Heart left ventricle (tissue), 16 donors: ENCODE data around the gene EIF4B. TPM values are rescaled to one million over a fixed set of nuclear protein-coding genes. Genes with fewer than 3 reads are reported as not detected.

Experiments
- ATAC-seq, 4 donors: fragments of 200-7000 bp; cut with Tn5 transposase; one replicate each; pipeline ENCODE4 v1.9.1; 2020 to 2022; ENCODE audit warnings: moderate library complexity in 4 of 4, mild to moderate bottlenecking in 3 of 4, moderate number of reproducible peaks in 1 of 4
- DNase-seq, 5 donors: peaks; one replicate each; pipeline ENCODE4 v3.0.0-alpha.2; 2020
- H3K27ac ChIP-seq, 12 donors: fragments of 200-600 bp; sonication (generic) in 4 of 12; one replicate each; pipeline versions ENCODE4 v1.5.0 to v1.8.0; 2016 to 2022; ENCODE audit warnings: mild to moderate bottlenecking in 2 of 12
- H3K27me3 ChIP-seq, 9 donors: fragments of 200-600 bp; sonication (generic) in 2 of 9; one replicate each; pipeline versions ENCODE4 v1.5.1 to v1.8.0; 2016 to 2022; ENCODE audit warnings: mild to moderate bottlenecking in 3 of 9
- H3K36me3 ChIP-seq, 9 donors: fragments of 200-600 bp; sonication (generic) in 2 of 9; one replicate each; pipeline versions ENCODE4 v1.5.0 to v1.8.0; 2018 to 2022; ENCODE audit warnings: mild to moderate bottlenecking in 2 of 9
- H3K4me1 ChIP-seq, 12 donors: fragments of 200-600 bp; sonication (generic) in 4 of 12; one replicate each; pipeline versions ENCODE4 v1.5.0 to v1.8.0; 2016 to 2022; ENCODE audit warnings: mild to moderate bottlenecking in 3 of 12
- H3K4me3 ChIP-seq, 12 donors: fragments of 200-600 bp; sonication (generic) in 4 of 12; one replicate each; pipeline versions ENCODE4 v1.5.0 to v1.8.0; 2017 to 2022; ENCODE audit warnings: mild to moderate bottlenecking in 9 of 12, moderate library complexity in 4 of 12
- H3K9me3 ChIP-seq, 12 donors: fragments of 200-600 bp; sonication (generic) in 4 of 12; one replicate each; pipeline versions ENCODE4 v1.5.0 to v1.8.0; 2016 to 2022; ENCODE audit warnings: mild to moderate bottlenecking in 1 of 12
- POLR2A ChIP-seq, 2 donors: fragments of 450-650 bp; IDR thresholded peaks; one replicate each; pipeline ENCODE4 v1.6.1; 2017; ENCODE audit warnings: antibody characterized with exemption in 2 of 2, mild to moderate bottlenecking in 2 of 2, moderate library complexity in 2 of 2
- WGBS, 4 donors: extraction: QIAGEN DNeasy Blood & Tissue Kit in 2 of 4; methylation state at CpG; one replicate each; pipeline versions ENCODE4 v1.1.5 to v1.1.7; 2013 to 2018; 5-methylcytosine and 5-hydroxymethylcytosine counted together
- intact Hi-C, 10 donors: fragments of 100-400 bp; cut with DNase I; formaldehyde crosslinking; loops; one replicate each; pipeline versions ENCODE4 v1.11.1 to v1.14.2; 2022
- polyA plus RNA-seq, 2 donors: library from polyadenylated mRNA; stranded (reverse); fragments of 200-250 nt; gene quantifications; one replicate each; pipeline ENCODE4 v1.2.3, GENCODE V29; 2013
- total RNA-seq, 9 donors: library from RNA; depleted of rRNA in 2 of 9; stranded (reverse); fragments of >200 nt in 2 of 9; fragmentation: NEBNext Ultra II Directional in 3 of 9; extraction: Animal tissue kit (Norgen Biotek cat#: 25700) in 3 of 9; gene quantifications; one replicate each; pipeline versions ENCODE4 v1.1.0 to v1.2.4, GENCODE V29; 2016 to 2023
- TF ChIP-seq, protein P1 (sequence below), 12 donors: fragments of 200-600 bp; sonication (generic) in 4 of 12; IDR thresholded peaks; one replicate each; pipeline versions ENCODE4 v1.5.0 to v1.8.0; 2018 to 2022; ENCODE audit warnings: antibody characterized with exemption in 12 of 12, mild to moderate bottlenecking in 5 of 12
- donor health status: ischemic (EF 13 %, LVEDD 7.1; RV severe dilation, severe dysfunction).
- donor health status: healthy with polysubstance abuse.
- donor health status: DM: no; HTN: yes; CAD: no.
- donor health status: DM: no; HTN: no; CAD: no.
- donor health status: ischemic (EF 25% LVEDD 6.9; RV normal size, moderate dysfunction).
- donor health status: ischemic (EF 25% LVEDD 5.7; RV mildly dilated, moderate dysfunction).
- donor health status: healthy.
- donor health status: DM: yes; HTN: yes; CAD: no.
- donor health status: ischemic (EF 35%, LVEDD 5.7; RV mildly dilated, moderate dysfunction).
- donor health status: nonischemic (EF 11% LVEDD 7.7; RV severe dilation, severe dysfunction).
- donor health status: DM: yes; HTN: yes; CAD: no.
- donor health status: PGD.
- donor health status: ischemic (EF 29% LVEDD 5.4; RV normal size, mild dysfunction).
- donor health status: nonischemic (EF 23%, LVEDD 6.1; RV moderate dilation, normal function).

Gene EIF4B
- total and polyA plus RNA-seq, 11 donors, result 52.0 to 481 (median 342) TPM

DNA sequence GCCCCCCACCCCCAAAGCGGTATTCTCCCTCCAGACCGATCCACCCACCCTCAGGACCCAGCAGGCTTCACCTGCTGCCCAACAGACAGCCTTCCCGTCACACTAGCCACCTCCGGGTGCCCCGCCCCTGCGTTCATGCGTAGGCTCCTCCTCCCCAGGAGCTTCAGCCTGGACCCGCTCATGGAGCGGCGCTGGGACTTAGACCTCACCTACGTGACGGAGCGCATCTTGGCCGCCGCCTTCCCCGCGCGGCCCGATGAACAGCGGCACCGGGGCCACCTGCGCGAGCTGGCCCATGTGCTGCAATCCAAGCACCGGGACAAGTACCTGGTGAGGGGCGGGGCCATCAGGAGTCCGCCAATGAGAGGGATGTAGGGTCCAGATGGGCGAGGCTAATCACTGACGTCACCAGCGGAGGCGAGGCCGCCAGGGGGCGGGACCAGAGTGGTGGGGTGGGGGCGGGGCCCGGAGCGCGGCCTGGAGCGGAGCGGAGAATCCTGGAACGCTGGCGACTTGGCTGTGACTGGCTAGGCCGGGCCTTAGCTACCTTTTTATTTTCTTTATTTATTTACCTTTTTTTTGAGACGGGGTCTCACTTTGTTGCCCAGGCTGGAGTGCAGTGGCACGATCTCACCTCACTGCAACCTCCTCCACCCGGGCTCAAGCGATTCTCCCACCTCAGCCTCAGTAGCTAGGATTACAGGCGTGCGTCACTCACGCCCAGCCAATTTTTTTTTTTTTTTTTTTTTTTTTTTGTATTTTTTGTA, 48.0 kb downstream of the EIF4B start:
- 12 to 18% (median 15%) methylated on average over 31 to 48 of the region's 48 CpGs for WGBS, 4 donors
- ATAC-seq (peak; percentile 45 to 70 (median 70)), DNase-seq (peak; percentile 92 to 95 (median 95))
- TF ChIP-seq, protein P1, sequence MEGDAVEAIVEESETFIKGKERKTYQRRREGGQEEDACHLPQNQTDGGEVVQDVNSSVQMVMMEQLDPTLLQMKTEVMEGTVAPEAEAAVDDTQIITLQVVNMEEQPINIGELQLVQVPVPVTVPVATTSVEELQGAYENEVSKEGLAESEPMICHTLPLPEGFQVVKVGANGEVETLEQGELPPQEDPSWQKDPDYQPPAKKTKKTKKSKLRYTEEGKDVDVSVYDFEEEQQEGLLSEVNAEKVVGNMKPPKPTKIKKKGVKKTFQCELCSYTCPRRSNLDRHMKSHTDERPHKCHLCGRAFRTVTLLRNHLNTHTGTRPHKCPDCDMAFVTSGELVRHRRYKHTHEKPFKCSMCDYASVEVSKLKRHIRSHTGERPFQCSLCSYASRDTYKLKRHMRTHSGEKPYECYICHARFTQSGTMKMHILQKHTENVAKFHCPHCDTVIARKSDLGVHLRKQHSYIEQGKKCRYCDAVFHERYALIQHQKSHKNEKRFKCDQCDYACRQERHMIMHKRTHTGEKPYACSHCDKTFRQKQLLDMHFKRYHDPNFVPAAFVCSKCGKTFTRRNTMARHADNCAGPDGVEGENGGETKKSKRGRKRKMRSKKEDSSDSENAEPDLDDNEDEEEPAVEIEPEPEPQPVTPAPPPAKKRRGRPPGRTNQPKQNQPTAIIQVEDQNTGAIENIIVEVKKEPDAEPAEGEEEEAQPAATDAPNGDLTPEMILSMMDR (IDR thresholded peaks at IDR 0.05), result no peak
- TF ChIP-seq POLR2A (IDR thresholded peaks at IDR 0.05), result no peak
- Histone ChIP-seq H3K4me3 (peak overlapping the region; percentile 5 to 81 (median 72)), H3K27ac (peak overlapping the region; percentile 14 to 100 (median 98)), H3K27me3 (no peaks in the 10 kb centered on the region), H3K36me3 (peaks cover 0 to 64% (median 48%) of the 10 kb centered on the region in 9 donors), H3K4me1 (peaks cover 7 to 84% (median 51%) of the 10 kb centered on the region in 12 donors), H3K9me3 (no peaks in the 10 kb centered on the region)
- intact Hi-C loops, result loop anchor here in 1 of 10 donors (5.0 kb wide), 1 partner anchor 43 kb away; the partner anchor contains the start of gene IGFBP6

- 81 to 90% (median 84%) methylated on average over 14 to 15 of the region's 15 CpGs for WGBS, 4 donors
- peak overlapping the region in 9 of 12 donors; percentile 37 to 100 (median 98) for H3K27ac ChIP-seq
- peaks cover 7 to 92% (median 59%) of the 10 kb centered on the region in 12 donors for H3K4me1 ChIP-seq
- DNase-seq, result peak in 1 of 5 donors; percentile 20
- H3K27me3 ChIP-seq, result no peaks in the 10 kb centered on the region
- peaks cover 0 to 78% (median 62%) of the 10 kb centered on the region in 9 donors for H3K36me3 ChIP-seq
- H3K4me3 ChIP-seq, result no peak overlapping the region
- ATAC-seq, result no peak
- no peak for TF ChIP-seq POLR2A (IDR thresholded peaks at IDR 0.05)
- TF ChIP-seq, protein P1 (IDR thresholded peaks at IDR 0.05), result no peak
- no peaks in the 10 kb centered on the region for H3K9me3 ChIP-seq
- intact Hi-C loops, result no loop called here
Observed at GRCh38 chr12:53055471-53056266, 49.4 kb downstream of the EIF4B start.

- H3K27ac ChIP-seq, result peak overlapping the region in 2 of 12 donors; percentile 37 to 96
- ATAC-seq (no peak), DNase-seq (no peak)
- H3K36me3 ChIP-seq, result peaks cover 0 to 84% (median 68%) of the 10 kb centered on the region in 9 donors
- 79 to 87% (median 82%) methylated on average over 5 of the region's 5 CpGs for WGBS, 4 donors
- no peaks in the 10 kb centered on the region for H3K27me3 ChIP-seq
- H3K9me3 ChIP-seq, result no peaks in the 10 kb centered on the region
- peaks cover 7 to 92% (median 61%) of the 10 kb centered on the region in 12 donors for H3K4me1 ChIP-seq
- intact Hi-C loops, result no loop called here
- H3K4me3 ChIP-seq, result no peak overlapping the region
- TF ChIP-seq, protein P1 (IDR thresholded peaks at IDR 0.05), result no peak
- TF ChIP-seq POLR2A (IDR thresholded peaks at IDR 0.05), result no peak
Observed at GRCh38 chr12:53056296-53056695, 50.0 kb downstream of the EIF4B start.

- peaks cover 7 to 92% (median 61%) of the 10 kb centered on the region in 12 donors for H3K4me1 ChIP-seq
- intact Hi-C loops, result no loop called here
- H3K27me3 ChIP-seq, result no peaks in the 10 kb centered on the region
- ATAC-seq (no peak), DNase-seq (peak in 1 of 5 donors; percentile 24)
- TF ChIP-seq, protein P1 (IDR thresholded peaks at IDR 0.05), result no peak
- no peak for TF ChIP-seq POLR2A (IDR thresholded peaks at IDR 0.05)
- 91 to 94% (median 91%) methylated on average over 6 to 7 of the region's 7 CpGs for WGBS, 4 donors
- peaks cover 0 to 87% (median 74%) of the 10 kb centered on the region in 9 donors for H3K36me3 ChIP-seq
- H3K9me3 ChIP-seq, result no peaks in the 10 kb centered on the region
- H3K4me3 ChIP-seq, result no peak overlapping the region
- H3K27ac ChIP-seq, result no peak overlapping the region
Observed at GRCh38 chr12:53056901-53057300, 50.6 kb downstream of the EIF4B start.
